Kidney epithelial cell (primary cell): ENCODE results near the gene GPR150. TPM values are rescaled to one million over a fixed set of nuclear protein-coding genes. Genes with fewer than 3 reads are reported as not detected.

Experiments
- DNase-seq: peaks from one replicate; pipeline ENCODE4 v3.0.0-alpha.2; 2010; ENCODE audit warnings: low read depth
- H3K27me3 ChIP-seq: 2 replicates; pipeline ENCODE4 v1.6.0; 2011; ENCODE audit warnings: low read length; ENCODE audit not compliant: control insufficient read depth, insufficient read depth
- H3K36me3 ChIP-seq: 2 replicates; pipeline ENCODE4 v1.5.1; 2011; ENCODE audit warnings: low read length; ENCODE audit not compliant: control insufficient read depth, insufficient read depth
- H3K4me3 ChIP-seq: 2 replicates; pipeline ENCODE4 v1.5.1; 2011; ENCODE audit warnings: low read depth, mild to moderate bottlenecking, control low read depth, low read length
- total RNA-seq: library from RNA; depleted of rRNA; stranded (reverse); fragments of >200 nt; gene quantifications from 2 replicates; pipeline ENCODE4 v1.2.3, GENCODE V29; 2015
- TF ChIP-seq, protein P1 (sequence below): IDR thresholded peaks from 2 replicates; pipeline ENCODE4 v1.5.1; 2011; ENCODE audit warnings: mild to moderate bottlenecking, moderate library complexity, low read length, control low read depth, inconsistent platforms; ENCODE audit not compliant: insufficient read depth, poor library complexity, severe bottlenecking

The GPR150 gene
- total RNA-seq: 0.25 TPM in 1 of 2 replicates, not detected in the other

DNA sequence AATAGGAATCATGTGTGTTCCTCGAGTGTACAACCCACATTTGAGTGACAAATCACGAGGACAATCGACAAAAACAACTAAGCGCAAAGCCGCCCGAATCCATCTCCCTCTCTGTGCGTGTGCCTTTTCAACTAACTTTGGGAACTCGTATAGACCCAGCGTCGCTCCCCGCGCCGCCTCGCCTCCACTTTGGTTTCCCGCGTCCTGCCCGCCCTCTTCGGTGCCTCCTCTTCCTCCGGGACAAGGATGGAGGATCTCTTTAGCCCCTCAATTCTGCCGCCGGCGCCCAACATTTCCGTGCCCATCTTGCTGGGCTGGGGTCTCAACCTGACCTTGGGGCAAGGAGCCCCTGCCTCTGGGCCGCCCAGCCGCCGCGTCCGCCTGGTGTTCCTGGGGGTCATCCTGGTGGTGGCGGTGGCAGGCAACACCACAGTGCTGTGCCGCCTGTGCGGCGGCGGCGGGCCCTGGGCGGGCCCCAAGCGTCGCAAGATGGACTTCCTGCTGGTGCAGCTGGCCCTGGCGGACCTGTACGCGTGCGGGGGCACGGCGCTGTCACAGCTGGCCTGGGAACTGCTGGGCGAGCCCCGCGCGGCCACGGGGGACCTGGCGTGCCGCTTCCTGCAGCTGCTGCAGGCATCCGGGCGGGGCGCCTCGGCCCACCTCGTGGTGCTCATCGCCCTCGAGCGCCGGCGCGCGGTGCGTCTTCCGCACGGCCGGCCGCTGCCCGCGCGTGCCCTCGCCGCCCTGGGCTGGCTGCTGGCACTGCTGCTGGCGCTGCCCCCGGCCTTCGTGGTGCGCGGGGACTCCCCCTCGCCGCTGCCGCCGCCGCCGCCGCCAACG is at the start of gene GPR150:
TSS of gene GPR150 (plus strand) at position 58 of the 840 bp plus-strand sequence. CDS start at position 247, 189 bp downstream.
- peak within 1 kb of the TSS; percentile 48 for H3K4me3 ChIP-seq
- TF ChIP-seq, protein P1, sequence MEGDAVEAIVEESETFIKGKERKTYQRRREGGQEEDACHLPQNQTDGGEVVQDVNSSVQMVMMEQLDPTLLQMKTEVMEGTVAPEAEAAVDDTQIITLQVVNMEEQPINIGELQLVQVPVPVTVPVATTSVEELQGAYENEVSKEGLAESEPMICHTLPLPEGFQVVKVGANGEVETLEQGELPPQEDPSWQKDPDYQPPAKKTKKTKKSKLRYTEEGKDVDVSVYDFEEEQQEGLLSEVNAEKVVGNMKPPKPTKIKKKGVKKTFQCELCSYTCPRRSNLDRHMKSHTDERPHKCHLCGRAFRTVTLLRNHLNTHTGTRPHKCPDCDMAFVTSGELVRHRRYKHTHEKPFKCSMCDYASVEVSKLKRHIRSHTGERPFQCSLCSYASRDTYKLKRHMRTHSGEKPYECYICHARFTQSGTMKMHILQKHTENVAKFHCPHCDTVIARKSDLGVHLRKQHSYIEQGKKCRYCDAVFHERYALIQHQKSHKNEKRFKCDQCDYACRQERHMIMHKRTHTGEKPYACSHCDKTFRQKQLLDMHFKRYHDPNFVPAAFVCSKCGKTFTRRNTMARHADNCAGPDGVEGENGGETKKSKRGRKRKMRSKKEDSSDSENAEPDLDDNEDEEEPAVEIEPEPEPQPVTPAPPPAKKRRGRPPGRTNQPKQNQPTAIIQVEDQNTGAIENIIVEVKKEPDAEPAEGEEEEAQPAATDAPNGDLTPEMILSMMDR: no peak
- peaks cover 17% of the 10 kb centered on the region for H3K27me3 ChIP-seq
- no peak for DNase-seq
- no peaks in the 10 kb centered on the region for H3K36me3 ChIP-seq

DNA sequence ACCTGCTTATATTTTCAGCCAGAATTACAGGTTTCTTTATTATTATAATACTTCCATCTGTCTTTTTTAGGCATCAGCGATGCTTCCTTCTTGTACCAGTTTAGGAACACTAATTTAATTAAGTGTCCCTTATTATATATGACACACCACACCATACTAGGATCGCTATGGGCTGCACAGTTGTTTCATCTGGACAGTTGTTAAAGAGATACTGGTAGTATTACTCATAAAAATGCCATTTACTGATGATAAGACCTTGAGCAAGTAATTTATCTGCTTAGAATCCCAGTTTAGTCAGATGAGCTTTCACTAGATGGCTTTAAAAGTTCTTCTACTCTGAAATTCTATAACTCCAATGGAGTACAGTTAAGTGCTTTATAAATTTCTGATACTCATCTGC is 47.9 kb upstream of the GPR150 start:
- Histone ChIP-seq H3K36me3 (no peaks in the 10 kb centered on the region), H3K27me3 (no peaks in the 10 kb centered on the region), H3K4me3 (no peak overlapping the region)
- TF ChIP-seq, protein P1: no peak
- no peak for DNase-seq

DNA sequence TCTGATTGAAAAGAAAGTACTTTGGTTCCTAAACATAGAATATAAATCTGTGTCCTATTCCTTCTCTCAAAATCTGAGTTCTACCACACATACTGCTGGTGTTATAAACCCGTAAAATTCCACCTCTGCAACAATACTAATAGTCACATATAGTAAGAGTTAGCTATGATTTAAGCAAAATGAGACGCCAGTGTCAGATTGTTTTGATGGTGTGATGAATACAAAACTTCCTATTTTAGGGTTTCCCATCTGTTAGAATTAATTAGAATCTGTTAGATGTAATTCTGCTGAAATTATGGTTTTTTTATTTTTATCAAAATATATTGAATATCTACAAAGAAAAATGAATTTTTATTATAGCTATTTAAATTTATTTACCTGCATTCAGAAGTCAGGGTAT is 38.3 kb upstream of the GPR150 start:
- no peaks in the 10 kb centered on the region for H3K27me3 ChIP-seq
- H3K4me3 ChIP-seq: no peak overlapping the region
- DNase-seq: no peak
- TF ChIP-seq, protein P1: no peak
- H3K36me3 ChIP-seq: no peaks in the 10 kb centered on the region

DNA sequence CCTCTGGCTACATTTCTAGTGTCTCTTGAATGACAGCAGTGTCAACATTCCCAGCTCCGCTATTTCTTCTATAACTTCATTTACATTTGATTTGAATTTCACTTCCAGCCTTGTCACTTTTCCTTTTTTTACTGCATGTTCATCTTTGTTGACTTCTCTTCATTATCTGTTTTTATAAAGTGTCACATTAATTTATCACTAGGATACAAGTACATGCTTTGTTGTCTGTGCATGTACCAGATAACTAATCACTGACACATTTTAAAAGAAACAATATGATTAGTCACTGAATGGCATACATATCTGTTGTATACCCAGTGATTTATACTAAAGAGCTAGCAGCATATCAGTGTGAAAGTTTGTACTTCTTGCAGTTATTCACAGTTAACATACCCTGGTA is 35.9 kb upstream of the GPR150 start:
- Histone ChIP-seq H3K4me3 (no peak overlapping the region), H3K36me3 (no peaks in the 10 kb centered on the region), H3K27me3 (no peaks in the 10 kb centered on the region)
- TF ChIP-seq, protein P1: no peak
- DNase-seq: no peak

DNA sequence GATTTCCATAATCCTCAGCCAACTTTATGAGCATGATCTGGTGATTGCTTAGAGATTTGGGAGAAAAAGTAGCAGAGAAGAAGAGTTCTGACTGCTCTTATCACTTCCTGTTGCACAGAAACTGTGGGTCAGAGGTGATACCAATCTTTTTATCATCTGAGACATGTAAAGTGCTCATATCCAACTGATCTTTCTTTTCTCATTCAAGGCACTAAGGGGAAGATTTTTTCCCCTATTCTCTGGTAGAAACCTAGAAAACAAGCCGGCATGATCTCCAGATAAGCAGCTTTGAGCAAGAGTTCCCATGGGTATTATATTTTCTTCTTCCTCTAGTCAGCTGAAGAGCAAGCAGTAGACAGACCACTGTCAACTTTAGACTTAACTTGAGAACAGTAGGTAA is 29.0 kb upstream of the GPR150 start:
- Histone ChIP-seq H3K36me3 (no peaks in the 10 kb centered on the region), H3K4me3 (no peak overlapping the region), H3K27me3 (no peaks in the 10 kb centered on the region)
- no peak for DNase-seq
- TF ChIP-seq, protein P1: no peak

DNA sequence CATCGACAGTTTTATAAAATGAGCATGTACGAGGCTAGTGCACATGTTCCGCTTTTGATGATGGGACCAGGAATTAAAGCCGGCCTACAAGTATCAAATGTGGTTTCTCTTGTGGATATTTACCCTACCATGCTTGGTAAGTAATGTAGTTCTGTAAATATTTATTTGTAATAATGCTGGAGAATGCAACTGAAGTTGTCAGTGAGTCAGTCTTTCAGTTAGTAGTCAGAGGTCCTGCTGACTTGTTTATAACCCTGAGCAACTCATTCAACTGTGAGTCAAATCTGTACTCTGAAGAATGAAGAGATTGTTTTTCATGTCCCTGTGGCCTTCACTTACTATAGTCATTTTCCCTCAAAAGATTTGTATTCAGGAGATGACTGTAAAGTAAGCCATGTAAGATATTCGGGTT is 28.4 kb upstream of the GPR150 start:
- no peaks in the 10 kb centered on the region for H3K27me3 ChIP-seq

More for the DNA sequence above, 28.4 kb upstream of the GPR150 start:
- TF ChIP-seq, protein P1: no peak
- Histone ChIP-seq H3K4me3 (no peak overlapping the region), H3K36me3 (no peaks in the 10 kb centered on the region)
- peak; percentile 42 for DNase-seq
